HG03442 (cell line): Measurements from ENCODE around the gene GNAS-AS1.
"Not testable (repeated sequence)": the region's sequence is repeated elsewhere in the genome, so short reads cannot be mapped to it uniquely, and the experiment has no call there.

ENCODE experiments used
- ATAC-seq: cut with Tn5 transposase; IDR thresholded peaks from one replicate; pipeline ENCODE4 v1.9.1; 2021; ENCODE audit warnings: mild to moderate bottlenecking, moderate library complexity; ENCODE audit not compliant: unreplicated experiment

The GNAS-AS1 gene

DNA sequence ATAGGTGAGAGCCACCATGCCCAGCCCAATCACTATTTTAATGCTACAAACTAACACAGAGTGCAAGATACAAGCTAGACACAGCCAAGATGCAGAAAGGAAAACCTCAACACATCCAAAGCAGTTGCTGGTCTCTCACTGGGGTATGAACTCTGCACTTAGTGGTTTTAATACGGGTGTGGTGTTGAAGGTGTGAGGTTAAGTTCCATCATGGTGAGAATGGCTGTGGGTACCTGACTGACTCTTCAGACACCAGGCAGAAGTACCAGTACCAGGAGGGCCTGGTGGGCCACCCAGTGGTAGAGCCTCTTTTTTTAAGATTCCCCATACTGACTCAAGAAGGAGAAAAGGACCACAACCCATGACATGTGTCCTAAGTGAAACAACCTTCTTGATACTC lies 13.0 kb downstream of the GNAS-AS1 start:
- ATAC-seq = no peak

DNA sequence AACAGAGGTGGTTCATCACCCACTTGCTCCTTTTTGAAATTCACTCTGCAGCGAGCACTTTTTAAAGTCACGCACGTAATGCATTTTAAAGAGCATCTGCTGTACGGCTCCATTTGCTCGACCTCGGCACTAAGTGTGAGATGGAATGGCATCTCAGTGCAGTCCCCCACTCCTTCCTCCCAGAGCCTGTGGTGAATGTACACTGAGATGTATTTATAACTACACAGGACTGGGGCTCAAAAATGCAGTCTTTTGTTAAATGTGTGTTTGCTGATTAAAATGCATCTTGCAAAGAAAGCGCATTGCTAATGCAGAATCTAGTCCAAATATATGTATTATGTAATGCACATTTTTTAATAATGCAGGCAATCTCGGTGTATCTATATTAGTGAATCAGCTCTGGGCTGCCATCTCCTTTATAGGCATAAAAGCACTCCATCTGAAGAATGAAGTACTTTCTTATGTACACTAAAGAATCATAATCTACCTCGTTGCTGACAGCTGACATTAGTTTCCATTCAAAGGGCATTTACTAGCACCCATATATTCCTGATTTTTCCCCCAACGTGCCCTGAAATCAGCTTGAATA lies 14.0 kb downstream of the GNAS-AS1 start:
- ATAC-seq = no peak

DNA sequence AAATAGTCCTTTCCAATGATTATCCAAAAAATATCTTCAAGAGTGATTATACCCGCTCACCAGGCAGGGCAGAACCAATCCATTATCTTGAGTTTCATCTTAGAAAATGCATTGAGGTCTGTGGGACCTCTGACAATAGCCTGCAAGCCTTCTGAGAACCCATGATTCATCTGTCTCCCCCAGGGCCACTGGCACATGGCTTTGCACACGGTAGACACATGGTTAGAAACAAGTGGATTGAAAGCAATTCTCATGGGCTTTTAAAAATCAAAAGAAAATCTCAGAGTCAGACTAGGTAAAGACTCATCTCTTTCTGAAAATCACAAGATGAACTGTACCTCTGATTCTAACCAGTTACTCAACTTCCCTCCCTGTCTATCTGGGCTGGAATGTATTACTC lies 15.5 kb downstream of the GNAS-AS1 start:
- ATAC-seq = no peak

DNA sequence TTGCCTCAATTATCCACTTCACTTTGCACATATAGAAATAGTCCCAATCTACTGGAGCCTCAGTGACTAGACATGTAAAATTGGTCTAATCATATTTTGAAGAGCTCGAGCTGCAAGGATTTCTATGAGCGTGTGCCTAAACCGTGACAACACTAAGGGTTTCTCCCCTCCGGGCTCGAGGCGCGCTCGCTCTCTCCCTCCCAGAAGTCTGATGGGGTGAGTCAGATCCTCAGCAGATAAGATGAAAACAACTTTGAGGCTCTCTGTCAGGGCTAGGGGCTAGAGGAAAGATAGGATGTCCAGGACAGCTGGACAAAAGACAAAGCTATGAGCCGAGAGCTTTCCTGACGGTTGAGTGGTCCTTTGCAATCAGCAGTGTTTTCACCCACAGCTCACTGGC lies 16.8 kb downstream of the GNAS-AS1 start:
- no peak for ATAC-seq

DNA sequence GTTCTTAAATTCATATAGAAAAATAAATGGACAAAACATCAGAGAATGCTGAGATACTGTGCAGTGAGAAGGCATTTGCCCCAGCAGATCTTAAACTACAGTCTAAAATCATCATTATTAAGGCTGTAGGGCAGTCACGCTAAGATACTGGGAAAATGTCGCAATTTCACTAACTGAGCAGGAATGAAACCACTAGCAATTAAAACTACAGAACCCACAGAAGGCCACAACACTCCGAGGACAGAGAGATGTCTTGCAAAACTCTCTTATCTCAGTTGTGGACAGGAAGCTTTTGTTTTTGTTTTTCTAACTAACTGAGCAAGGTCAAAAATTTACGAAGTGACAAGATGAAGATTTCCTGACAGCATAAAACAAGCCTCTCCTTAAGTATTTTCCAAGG lies 18.2 kb downstream of the GNAS-AS1 start:
- no peak for ATAC-seq

DNA sequence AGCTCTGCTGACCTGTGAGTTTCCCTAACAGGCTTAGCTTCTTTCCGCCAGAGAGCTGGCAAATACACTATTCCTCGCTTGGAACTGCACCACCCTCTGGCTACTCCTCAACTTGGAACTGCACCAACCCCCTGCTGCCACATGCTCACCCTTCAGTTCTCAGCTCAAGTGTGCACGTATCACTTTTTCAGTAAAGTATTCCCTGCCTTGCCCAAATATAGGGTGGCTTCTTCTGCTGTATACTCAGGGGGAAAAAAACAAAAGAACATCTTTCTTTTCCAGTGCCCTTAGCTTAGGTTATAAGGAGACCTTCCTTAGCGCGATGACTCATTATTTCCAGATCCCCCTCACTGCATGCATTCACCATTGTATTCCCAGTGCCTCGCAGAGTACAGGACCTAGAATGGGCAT lies 21.2 kb downstream of the GNAS-AS1 start:
- ATAC-seq = no peak

DNA sequence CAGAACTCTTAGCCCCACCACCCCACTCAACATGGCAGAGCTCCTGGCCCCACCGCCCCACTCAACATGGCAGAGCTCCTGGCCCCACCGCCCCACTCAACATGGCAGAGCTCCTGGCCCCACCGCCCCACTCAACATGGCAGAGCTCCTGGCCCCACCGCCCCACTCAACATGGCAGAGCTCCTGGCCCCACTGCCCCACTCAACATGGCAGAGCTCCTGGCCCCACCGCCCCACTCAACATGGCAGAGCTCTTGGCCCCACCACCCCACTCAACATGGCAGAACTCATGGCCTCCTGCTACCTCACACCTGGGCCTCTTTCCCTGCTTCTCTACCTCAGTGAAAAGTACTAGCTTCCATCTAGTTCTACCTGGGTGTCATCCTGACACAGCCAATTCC lies 21.9 kb downstream of the GNAS-AS1 start:
- ATAC-seq = not testable (repeated sequence)

DNA sequence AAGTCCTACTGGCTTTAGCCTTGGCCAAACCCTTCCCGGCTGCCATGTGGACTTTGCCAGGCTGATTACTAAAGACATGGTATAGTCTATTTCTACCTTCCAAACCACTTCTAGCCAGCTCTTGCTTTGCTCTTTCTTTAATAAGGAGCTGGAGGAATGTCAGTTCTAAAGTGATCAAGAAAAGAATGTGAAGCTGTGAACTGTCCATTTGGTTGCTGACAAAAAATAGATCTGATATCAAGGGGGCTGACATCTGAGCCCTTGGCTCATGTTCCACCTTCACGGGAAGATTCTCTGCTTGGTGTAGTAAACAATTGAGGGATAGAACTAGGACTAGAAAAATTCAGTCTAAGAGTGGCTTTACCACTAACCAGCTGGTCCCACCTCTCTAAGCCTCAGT lies 22.6 kb downstream of the GNAS-AS1 start:
- no peak for ATAC-seq

DNA sequence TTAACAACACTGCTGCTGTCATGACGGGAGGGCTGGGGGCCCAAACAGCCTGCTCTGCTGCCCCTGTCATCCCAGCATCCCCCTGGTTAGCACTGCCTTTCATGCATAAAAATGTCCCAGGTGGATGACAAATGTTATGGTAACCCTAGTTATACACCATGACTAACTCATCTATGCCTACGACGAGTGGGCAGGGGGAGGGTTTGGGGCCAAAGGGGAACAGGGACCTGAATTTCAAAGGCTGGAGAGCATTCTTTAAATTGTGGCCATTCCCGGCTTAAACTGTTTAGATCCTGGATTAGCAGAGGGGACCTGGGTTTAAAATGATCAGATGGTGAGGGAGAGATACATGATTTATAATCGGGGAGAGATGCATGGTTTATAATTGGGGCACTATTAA lies 24.4 kb downstream of the GNAS-AS1 start:
- ATAC-seq = no peak

DNA sequence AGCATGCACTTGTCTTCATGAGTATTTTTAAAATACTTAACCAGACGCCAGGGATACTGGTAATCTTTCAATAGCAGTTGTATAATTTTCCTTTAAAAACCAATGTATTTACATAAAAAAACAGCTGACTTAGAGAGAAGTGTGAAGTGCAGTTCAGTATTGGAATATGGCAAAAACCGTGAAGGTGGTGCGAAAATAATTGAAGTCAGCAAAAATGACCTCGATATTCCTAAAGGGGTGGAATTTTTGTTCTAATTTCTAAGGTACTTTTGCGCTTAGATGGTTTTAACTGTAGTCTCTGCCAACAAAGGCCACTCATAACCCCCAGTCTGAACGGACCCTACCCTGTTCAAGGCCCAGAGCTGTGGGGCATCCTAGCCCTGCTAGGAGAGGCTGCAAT lies 25.3 kb downstream of the GNAS-AS1 start:
- no peak for ATAC-seq

DNA sequence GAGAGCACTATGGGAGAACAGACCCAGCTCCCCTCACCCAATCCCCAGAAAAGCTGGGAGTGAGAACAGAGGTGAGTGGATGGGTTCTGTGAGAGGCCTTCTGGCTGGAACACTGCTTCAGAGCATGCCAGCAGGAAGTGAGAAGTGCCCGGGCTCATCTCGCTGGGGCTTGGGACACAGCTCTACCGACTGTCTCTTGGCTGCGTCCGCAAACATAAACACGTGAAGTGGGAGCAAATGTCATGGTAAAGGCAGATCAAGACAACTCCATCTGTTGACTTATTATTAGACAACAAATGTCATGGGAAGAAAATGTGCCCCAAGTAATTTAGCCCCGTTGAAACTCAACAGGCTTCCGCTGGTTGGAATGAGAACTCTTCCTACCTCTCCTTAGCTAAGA lies 25.9 kb downstream of the GNAS-AS1 start:
- no peak for ATAC-seq

DNA sequence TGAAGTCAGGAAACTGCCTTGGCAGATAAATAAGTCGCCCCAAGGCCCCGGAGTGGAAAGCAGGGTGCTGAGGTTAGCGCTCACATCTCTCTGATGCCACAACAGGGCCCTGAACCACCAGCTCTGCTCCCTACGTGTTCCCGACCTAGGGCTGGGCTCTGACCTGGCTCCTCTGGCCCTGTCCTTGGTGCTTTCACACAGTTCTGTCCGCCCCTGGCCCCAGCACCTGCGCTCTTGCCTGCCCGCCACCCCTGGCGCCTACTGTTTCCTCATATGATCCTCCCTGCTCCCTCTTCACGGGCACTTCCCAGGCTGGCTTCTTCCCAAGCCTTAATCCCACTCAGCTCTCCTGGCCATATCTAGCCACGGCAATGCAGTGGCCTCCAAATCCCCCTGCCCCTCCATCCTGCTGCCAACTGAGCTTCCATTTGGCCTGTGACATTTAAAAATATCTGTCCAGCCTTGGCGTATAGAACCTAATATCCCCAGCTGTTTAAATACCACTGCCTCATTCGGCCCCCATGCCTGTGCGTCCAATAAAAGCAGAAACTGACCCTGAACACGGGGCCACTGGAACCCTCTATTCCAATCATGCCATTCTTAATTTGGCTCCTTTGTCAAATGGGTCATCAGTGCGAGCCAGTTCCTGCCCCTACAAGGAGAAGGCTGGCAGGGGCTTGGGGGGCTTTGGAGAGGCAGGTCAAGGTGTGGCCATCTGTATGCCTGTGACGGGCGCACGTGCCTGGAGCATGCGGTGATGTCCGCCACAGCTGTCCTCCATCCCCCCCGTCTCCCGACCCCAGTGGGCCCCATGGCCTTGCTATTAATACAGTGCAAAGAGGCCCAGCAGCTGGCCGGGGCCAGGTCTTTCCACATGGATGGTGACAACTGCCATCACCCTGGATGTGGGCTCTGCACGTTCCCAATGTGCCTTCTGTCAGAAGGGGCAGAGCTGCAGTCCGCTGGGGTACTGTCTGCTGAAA lies 27.7 kb downstream of the GNAS-AS1 start:
- no peak for ATAC-seq

DNA sequence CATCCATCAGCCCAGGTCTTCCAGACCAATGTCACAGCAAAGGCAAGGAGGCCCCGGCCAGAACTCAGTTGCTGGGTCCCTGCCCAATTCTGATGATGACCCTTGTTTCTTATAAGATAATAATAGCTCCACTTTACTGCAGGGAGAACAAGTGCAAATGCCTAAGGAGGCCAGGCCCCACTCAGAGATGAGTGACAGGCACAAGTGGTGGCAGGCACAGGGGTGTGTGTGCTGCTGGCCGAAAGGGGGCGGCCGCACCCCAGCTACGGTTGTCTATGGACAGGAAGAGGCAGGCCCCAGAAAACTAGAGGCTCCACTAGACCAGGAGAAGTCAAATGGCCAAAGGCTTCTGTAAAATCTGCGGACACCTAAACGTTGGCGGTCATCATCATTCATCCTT lies 28.6 kb downstream of the GNAS-AS1 start:
- no peak for ATAC-seq

DNA sequence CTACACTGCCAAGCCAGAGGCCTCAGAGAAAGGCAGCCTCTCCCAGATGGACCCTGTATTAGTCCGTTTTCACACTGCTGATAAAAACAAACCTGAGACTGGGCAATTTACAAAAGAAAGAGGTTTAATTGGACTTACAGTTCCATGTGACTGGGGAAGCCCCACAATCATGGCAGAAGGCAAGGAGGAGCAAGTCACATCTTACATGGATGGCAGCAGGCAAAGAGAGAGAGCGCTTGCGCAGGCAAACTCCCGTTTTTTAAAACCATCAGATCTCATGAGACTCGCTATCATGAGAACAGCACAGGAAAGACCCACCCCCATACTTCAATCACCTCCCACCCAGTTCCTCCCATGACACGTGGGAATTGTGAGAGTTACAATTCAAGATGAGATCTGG lies 30.2 kb downstream of the GNAS-AS1 start:
- ATAC-seq = not testable (repeated sequence)

DNA sequence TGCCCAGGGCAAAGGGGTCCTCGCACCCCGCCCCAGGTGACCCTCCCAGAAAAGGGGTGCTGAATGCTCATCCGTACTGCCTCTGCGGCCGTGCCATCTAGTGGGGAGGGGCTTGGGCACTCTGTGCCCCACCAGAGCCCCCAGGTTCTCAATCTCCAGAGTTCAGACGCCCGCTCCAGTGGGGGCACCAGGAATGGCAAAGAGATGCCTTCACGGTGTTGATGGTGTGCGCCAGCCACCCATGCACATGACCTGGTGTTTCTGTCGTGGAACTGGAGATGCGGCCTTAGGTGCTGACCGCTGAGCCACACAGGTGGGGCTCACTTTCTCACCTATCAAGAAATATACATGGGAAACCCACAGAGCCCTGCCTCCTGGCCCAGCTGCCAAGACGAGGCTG lies 30.8 kb downstream of the GNAS-AS1 start:
- ATAC-seq = no peak

DNA sequence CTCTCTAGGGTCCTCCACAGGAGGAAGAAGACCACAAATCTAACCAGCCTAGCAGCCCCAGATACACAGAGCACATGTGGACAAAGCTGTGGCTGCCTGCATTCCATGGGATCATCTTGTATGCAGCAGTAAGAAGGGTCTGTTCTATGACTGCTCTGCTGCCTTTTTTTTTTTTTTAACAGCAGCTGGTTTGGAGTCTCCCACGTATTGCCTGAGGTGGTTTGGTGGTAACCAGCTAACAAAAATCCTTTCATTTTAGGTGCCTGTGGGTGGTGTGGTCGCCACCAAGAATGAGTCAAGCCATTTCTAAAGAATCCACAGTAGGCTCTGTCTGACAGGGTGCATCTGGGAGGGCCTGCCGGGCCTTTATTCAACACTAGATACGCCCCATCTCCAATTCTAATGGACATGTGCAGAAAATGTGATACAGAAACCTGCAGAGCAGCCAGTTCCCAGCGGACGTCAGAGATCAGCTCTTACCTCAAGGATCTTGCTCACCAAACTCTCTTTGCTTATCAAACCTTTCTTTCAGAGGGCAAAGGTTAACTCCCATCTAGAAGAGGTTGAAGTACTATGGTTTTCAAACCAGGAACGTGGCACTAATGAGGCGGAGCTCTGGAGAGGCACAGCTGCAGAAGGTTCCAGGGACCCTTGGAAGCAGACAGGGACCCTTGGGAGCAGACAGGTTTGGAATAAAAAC lies 32.0 kb downstream of the GNAS-AS1 start:
- ATAC-seq = no peak

DNA sequence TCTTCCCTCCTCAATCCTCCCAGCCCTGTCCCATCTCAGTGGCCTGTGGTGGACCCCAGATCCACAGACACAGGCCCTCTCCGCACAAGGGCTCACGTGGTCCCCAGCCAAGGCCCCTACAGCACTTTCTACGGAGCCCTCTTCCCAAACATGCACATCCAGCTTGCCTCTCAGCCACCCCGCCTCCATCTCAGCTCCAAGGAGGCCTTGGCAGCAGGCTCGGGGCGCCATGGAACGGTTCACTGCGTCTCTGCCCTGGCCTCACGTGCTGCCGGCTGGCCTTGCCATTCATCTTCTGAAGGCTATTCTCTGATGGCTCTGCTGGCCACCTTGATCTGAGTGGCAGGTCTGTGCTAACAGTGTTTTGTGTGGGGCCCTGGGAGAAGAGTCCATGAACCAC lies 33.0 kb downstream of the GNAS-AS1 start:
- ATAC-seq = no peak

DNA sequence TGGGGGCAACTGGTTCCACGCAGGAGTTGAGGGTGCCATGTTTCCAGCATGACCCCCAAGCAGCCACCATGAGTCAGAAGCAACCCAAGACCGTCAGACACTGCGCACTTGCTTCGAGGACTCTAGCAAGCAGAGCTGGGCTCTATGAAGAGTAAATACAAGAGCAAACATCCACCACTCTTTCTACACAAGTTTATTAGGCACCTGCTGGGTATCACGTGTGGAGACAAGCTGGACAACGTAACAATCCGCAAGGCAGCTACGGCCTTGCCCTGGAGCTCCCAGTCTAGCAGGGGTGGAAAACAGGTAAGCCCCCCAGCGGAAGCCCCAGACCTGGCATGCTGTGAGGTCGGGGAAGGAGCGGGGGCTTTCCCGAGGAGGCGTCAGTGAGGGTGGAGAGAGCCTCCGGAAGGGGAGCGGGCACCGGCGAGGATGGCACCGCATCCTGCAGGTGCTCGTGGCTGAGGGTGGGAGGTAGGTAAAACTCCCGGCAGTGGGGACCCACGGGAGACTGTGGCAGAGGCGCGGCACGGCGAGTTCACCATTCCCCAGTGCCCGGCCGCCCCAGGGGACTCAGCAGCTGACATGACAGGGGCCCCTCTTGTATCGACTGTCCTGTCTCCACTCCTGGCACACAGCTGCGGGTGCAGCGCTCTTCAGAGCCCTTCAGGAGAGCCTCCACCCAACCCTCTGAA lies 33.6 kb downstream of the GNAS-AS1 start:
- ATAC-seq = no peak

DNA sequence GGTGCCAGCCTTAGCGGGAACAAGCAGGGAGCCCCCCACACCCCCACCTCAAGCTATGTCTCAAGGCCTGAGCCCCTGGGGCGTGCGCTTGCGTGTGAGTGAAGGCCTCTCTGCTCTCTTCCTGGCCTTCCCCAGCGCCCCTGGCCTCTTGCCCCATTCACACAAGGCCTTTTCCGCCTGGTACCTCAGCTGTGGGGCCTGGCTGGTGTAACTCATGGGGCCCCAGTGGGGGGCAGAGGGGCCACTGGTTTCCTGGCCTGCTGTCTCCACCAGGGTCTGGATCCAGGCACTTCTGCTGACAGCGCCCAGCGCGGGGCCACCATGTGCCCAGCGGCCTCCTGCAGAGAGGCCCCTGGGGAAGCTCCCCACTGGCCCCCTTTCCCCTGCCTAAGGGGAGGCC lies 34.7 kb downstream of the GNAS-AS1 start:
- no peak for ATAC-seq

DNA sequence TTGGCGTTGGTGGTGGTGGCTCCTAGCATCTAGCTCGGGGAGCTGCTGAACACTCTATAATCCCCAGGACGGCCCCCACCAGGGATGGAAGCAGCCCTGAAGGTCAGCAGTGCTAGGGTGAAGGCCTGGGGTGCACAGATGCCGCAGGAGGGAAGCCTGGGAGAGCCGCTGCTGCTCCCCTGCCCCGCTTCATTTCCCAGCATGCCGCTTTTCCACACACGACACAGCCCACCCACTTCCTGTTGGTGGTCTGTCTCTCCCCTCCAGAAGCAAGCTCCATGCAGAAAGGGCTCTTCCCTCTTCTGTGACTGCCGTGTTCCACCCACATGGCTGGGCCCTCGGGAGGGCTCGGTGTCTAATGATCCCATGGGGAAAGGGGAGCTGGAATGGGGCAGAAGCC lies 35.3 kb downstream of the GNAS-AS1 start:
- ATAC-seq = no peak

DNA sequence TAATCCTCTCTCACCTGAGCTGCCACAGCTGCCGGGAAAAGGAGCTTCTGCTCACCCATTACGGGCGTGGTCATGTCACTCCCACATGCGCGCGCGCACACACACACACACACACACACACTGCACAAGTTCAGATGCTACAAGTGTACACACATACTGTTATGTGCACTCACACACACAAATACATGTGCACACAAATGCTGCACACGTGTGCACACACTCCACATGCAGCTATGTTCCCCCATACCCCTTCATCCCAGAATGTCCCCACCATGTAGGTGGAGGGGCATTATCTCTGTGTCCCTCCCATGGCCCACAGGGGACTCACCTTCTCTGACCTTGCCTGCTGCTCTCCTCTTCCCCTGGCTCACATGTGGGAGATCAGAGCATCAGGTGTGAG lies 37.3 kb downstream of the GNAS-AS1 start:
- ATAC-seq = no peak
